ENCODE measurements around the gene RGS6.
A peak's percentile ranks its signal among the peaks of the same experiment; 100 is the strongest.

RGS6 gene

DNA sequence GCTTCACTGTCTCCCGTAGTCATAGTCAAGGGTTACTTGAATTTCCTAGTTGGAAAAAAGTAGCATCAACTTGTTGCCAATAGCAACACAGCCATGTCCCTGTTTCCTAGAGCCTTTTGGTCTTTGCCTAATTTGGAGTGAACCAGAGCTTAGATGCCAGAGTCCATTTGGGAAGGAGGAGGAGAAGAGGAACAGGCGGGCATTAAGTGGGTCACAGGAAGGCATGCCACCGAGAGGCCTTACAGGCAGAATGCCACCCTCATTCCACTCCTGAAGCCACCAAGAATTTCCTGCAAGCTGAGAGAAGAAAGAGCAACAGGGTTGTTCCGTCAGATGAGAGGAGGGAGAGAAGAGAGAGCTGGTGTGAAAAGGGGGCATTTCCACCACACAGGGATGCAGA, 622.2 kb downstream of the RGS6 start:
- Histone ChIP-seq H2BK120ac (ENCODE audit: low read depth, low read length) (no peak overlapping the region), H2BK12ac (ENCODE audit: low read length in 2 of 2) (no peak overlapping the region), H3K18ac (ENCODE audit: low read depth in 1 of 2, low read length in 2 of 2) (no peak overlapping the region), H3K9ac (ENCODE audit: low read length) (no peak overlapping the region), H3K9me3 (ENCODE audit: control insufficient read depth, low read length) (no peaks in the 10 kb centered on the region), H2AK5ac (ENCODE audit: low read length, severe bottlenecking) (no peak overlapping the region), H2BK5ac (ENCODE audit: low read depth, low read length, poor library complexity, severe bottlenecking) (no peak overlapping the region), H3K36me3 (ENCODE audit: control insufficient read depth in 1 of 2, insufficient read depth in 2 of 2, low read depth in 1 of 2, low read length in 2 of 2) (no peaks in the 10 kb centered on the region), H3K4ac (ENCODE audit: low read depth in 1 of 2, low read length in 2 of 2) (no peak overlapping the region), H3K27me3 (ENCODE audit: control insufficient read depth in 1 of 2, insufficient read depth in 1 of 2, low read length in 2 of 2) (peaks cover 4 to 23% of the 10 kb centered on the region in 2 experiments), H3K14ac (ENCODE audit: low read length in 2 of 2) (no peak overlapping the region), H3K4me1 (ENCODE audit: control insufficient read depth, insufficient read depth, low read depth, low read length) (peaks cover 10% of the 10 kb centered on the region), H3K4me3 (ENCODE audit: insufficient read depth in 1 of 2, low read depth in 1 of 2, low read length in 2 of 2) (no peak overlapping the region), H4K8ac (ENCODE audit: low read length) (no peak overlapping the region), H2BK15ac (ENCODE audit: low read depth, poor library complexity, severe bottlenecking) (no peak overlapping the region), H3K79me1 (replicated peaks; ENCODE audit: low read length, poor library complexity, severe bottlenecking) (no peaks in the 10 kb centered on the region), H4K91ac (ENCODE audit: low read length) (no peak overlapping the region), H3K23ac (ENCODE audit: low read length in 2 of 2) (no peak overlapping the region), H3K4me2 (ENCODE audit: low read length, poor library complexity, severe bottlenecking) (no peak overlapping the region), H2AFZ (ENCODE audit: low read depth, low read length) (no peak overlapping the region), H3K27ac (ENCODE audit: low read length, poor library complexity, severe bottlenecking) (no peak overlapping the region)
- WGBS, result 96% methylated on average over 2 of the region's 4 CpGs
- no peak for DNase-seq

DNA sequence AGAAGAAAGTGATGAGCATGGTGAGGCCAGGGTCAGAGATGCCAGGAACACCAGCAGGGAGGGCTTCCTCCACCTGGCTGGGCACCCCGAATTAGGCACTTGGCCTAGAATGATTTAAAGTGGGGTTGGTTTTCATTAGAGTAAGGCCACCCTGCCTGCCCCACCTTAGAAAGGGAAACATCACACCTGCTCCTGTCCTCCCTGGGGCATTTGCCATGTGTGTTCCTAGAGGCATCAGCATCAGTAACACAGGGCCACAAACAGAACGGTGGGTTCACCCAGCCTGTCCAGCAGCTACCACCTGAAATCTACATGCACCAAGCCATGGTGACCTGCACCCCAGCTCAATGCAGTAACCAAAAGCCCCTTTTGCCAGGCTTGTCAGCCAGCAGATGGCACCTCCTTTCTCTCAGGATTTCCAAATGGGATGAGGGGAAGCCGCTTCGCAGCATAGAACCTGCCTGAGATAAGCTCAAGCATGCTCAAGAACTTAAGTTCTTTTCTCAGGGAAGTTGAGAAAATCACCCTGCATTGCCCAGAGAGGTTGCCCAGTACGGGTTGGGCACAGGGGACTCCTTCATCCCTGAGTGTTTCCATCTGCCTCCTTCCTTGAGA, 622.9 kb downstream of the RGS6 start:
- Histone ChIP-seq H3K27ac (ENCODE audit: low read length, poor library complexity, severe bottlenecking) (no peak overlapping the region), H3K9me3 (ENCODE audit: control insufficient read depth, low read length) (no peaks in the 10 kb centered on the region), H2AFZ (ENCODE audit: low read depth, low read length) (no peak overlapping the region), H3K4ac (ENCODE audit: low read depth in 1 of 2, low read length in 2 of 2) (no peak overlapping the region), H3K4me2 (ENCODE audit: low read length, poor library complexity, severe bottlenecking) (no peak overlapping the region), H3K36me3 (ENCODE audit: control insufficient read depth in 1 of 2, insufficient read depth in 2 of 2, low read depth in 1 of 2, low read length in 2 of 2) (no peaks in the 10 kb centered on the region), H3K14ac (ENCODE audit: low read length in 2 of 2) (no peak overlapping the region), H3K9ac (ENCODE audit: low read length) (no peak overlapping the region), H2AK5ac (ENCODE audit: low read length, severe bottlenecking) (no peak overlapping the region), H4K91ac (ENCODE audit: low read length) (peak overlapping the region; percentile 16), H2BK12ac (ENCODE audit: low read length in 2 of 2) (no peak overlapping the region), H2BK15ac (ENCODE audit: low read depth, poor library complexity, severe bottlenecking) (no peak overlapping the region), H2BK120ac (ENCODE audit: low read depth, low read length) (no peak overlapping the region), H3K4me3 (ENCODE audit: insufficient read depth in 1 of 2, low read depth in 1 of 2, low read length in 2 of 2) (no peak overlapping the region), H3K23ac (ENCODE audit: low read length in 2 of 2) (no peak overlapping the region), H3K27me3 (ENCODE audit: control insufficient read depth in 1 of 2, insufficient read depth in 1 of 2, low read length in 2 of 2) (peaks cover 4 to 23% of the 10 kb centered on the region in 2 experiments), H2BK5ac (ENCODE audit: low read depth, low read length, poor library complexity, severe bottlenecking) (no peak overlapping the region), H3K4me1 (ENCODE audit: control insufficient read depth, insufficient read depth, low read depth, low read length) (peaks cover 8% of the 10 kb centered on the region), H4K8ac (ENCODE audit: low read length) (peak overlapping the region; percentile 22), H3K18ac (ENCODE audit: low read depth in 1 of 2, low read length in 2 of 2) (no peak overlapping the region), H3K79me1 (replicated peaks; ENCODE audit: low read length, poor library complexity, severe bottlenecking) (no peaks in the 10 kb centered on the region)
- WGBS, result 88% methylated on average over 4 of the region's 5 CpGs
- DNase-seq, result no peak

DNA sequence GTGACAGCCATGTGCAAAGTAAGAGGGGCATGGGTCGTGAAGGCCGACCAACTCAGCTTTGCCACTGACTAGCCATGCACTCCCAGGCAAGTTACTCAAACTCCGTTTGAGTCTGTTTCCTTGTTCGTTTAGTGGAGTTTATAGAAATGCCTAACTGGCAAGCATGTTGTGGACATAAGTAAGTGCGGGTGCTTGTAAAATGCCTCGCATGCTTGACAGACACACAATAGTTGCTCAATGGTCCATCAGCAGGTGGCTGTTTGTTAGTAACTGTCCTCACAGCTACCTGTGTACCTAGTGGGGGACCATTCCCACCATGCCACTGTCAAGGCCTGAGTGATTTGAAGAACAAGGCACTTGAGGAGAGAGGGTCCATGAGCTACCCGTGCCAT, 623.4 kb downstream of the RGS6 start:
- DNase-seq, result no peak
- no peak overlapping the region for H3K27ac ChIP-seq (ENCODE audit: low read length, poor library complexity, severe bottlenecking)
- no peak overlapping the region for H3K14ac ChIP-seq (ENCODE audit: low read length in 2 of 2)
- H2BK120ac ChIP-seq (ENCODE audit: low read depth, low read length), result no peak overlapping the region
- peaks cover 4 to 23% of the 10 kb centered on the region in 2 experiments for H3K27me3 ChIP-seq (ENCODE audit: control insufficient read depth in 1 of 2, insufficient read depth in 1 of 2, low read length in 2 of 2)
- 93% methylated on average over 7 of the region's 7 CpGs for WGBS
- no peak overlapping the region for H3K4me3 ChIP-seq (ENCODE audit: insufficient read depth in 1 of 2, low read depth in 1 of 2, low read length in 2 of 2)
- H3K18ac ChIP-seq (ENCODE audit: low read depth in 1 of 2, low read length in 2 of 2), result no peak overlapping the region
- H4K8ac ChIP-seq (ENCODE audit: low read length), result peak overlapping the region; percentile 22
- no peaks in the 10 kb centered on the region for H3K9me3 ChIP-seq (ENCODE audit: control insufficient read depth, low read length)
- no peak overlapping the region for H4K91ac ChIP-seq (ENCODE audit: low read length)
- no peaks in the 10 kb centered on the region for H3K36me3 ChIP-seq (ENCODE audit: control insufficient read depth in 1 of 2, insufficient read depth in 2 of 2, low read depth in 1 of 2, low read length in 2 of 2)
- H3K9ac ChIP-seq (ENCODE audit: low read length), result no peak overlapping the region
- no peak overlapping the region for H2AFZ ChIP-seq (ENCODE audit: low read depth, low read length)
- H3K23ac ChIP-seq (ENCODE audit: low read length in 2 of 2), result no peak overlapping the region
- no peak overlapping the region for H2BK5ac ChIP-seq (ENCODE audit: low read depth, low read length, poor library complexity, severe bottlenecking)
- no peak overlapping the region for H2AK5ac ChIP-seq (ENCODE audit: low read length, severe bottlenecking)
- no peak overlapping the region for H3K4me2 ChIP-seq (ENCODE audit: low read length, poor library complexity, severe bottlenecking)
- no peak overlapping the region for H2BK15ac ChIP-seq (ENCODE audit: low read depth, poor library complexity, severe bottlenecking)
- no peak overlapping the region for H2BK12ac ChIP-seq (ENCODE audit: low read length in 2 of 2)
- H3K4me1 ChIP-seq (ENCODE audit: control insufficient read depth, insufficient read depth, low read depth, low read length), result peaks cover 9% of the 10 kb centered on the region
- H3K79me1 ChIP-seq (replicated peaks; ENCODE audit: low read length, poor library complexity, severe bottlenecking), result no peaks in the 10 kb centered on the region
- no peak overlapping the region for H3K4ac ChIP-seq (ENCODE audit: low read depth in 1 of 2, low read length in 2 of 2)

DNA sequence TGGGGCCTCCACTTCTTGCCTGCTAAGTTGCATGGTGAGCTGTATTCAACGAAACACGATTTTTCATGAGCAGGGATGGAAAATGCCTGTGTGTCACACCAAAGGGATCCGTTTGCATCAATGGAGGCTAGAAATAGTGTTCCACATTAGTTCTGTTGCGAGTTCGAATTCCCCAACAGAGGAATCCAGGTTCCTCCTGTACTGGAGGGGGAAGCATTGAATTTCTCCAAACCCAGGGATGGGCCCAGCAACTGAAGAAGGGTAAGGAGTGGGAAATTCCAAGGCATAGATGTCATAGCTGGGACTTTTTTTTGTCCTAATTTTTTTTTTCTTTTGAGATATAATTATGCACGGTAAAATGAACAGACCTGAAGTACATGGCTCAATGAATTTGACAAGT, 625.4 kb downstream of the RGS6 start:
- H3K27me3 ChIP-seq (ENCODE audit: control insufficient read depth in 1 of 2, insufficient read depth in 1 of 2, low read length in 2 of 2), result peaks cover 0 to 9% of the 10 kb centered on the region in 2 experiments
- no peaks in the 10 kb centered on the region for H3K9me3 ChIP-seq (ENCODE audit: control insufficient read depth, low read length)
- H3K4me1 ChIP-seq (ENCODE audit: control insufficient read depth, insufficient read depth, low read depth, low read length), result peaks cover 9% of the 10 kb centered on the region
- H3K9ac ChIP-seq (ENCODE audit: low read length), result no peak overlapping the region
- no peak overlapping the region for H3K18ac ChIP-seq (ENCODE audit: low read depth in 1 of 2, low read length in 2 of 2)
- H2BK12ac ChIP-seq (ENCODE audit: low read length in 2 of 2), result no peak overlapping the region
- H2AK5ac ChIP-seq (ENCODE audit: low read length, severe bottlenecking), result no peak overlapping the region
- no peak overlapping the region for H3K27ac ChIP-seq (ENCODE audit: low read length, poor library complexity, severe bottlenecking)
- H3K23ac ChIP-seq (ENCODE audit: low read length in 2 of 2), result no peak overlapping the region
- no peaks in the 10 kb centered on the region for H3K79me1 ChIP-seq (replicated peaks; ENCODE audit: low read length, poor library complexity, severe bottlenecking)
- H4K91ac ChIP-seq (ENCODE audit: low read length), result no peak overlapping the region
- H3K14ac ChIP-seq (ENCODE audit: low read length in 2 of 2), result no peak overlapping the region
- no peak overlapping the region for H2AFZ ChIP-seq (ENCODE audit: low read depth, low read length)
- H2BK120ac ChIP-seq (ENCODE audit: low read depth, low read length), result no peak overlapping the region
- no peaks in the 10 kb centered on the region for H3K36me3 ChIP-seq (ENCODE audit: control insufficient read depth in 1 of 2, insufficient read depth in 2 of 2, low read depth in 1 of 2, low read length in 2 of 2)
- H3K4me2 ChIP-seq (ENCODE audit: low read length, poor library complexity, severe bottlenecking), result no peak overlapping the region
- no peak overlapping the region for H2BK5ac ChIP-seq (ENCODE audit: low read depth, low read length, poor library complexity, severe bottlenecking)
- H2BK15ac ChIP-seq (ENCODE audit: low read depth, poor library complexity, severe bottlenecking), result no peak overlapping the region
- no peak overlapping the region for H4K8ac ChIP-seq (ENCODE audit: low read length)
- DNase-seq, result no peak
- 91% methylated on average over 6 of the region's 6 CpGs for WGBS
- H3K4ac ChIP-seq (ENCODE audit: low read depth in 1 of 2, low read length in 2 of 2), result no peak overlapping the region
- H3K4me3 ChIP-seq (ENCODE audit: insufficient read depth in 1 of 2, low read depth in 1 of 2, low read length in 2 of 2), result no peak overlapping the region
